ENCODE measurements around the gene ATP9A.
A peak's percentile ranks its signal among the peaks of the same experiment; 100 is the strongest.
"Not testable (repeated sequence)": the region's sequence is repeated elsewhere in the genome, so short reads cannot be mapped to it uniquely, and the experiment has no call there.

The ATP9A gene

GRCh38 chr20:51767867-51768758 is at the start of gene ATP9A:
Gene ATP9A (minus strand): TSS chr20:51768390. CDS start chr20:51768369, 21 bp downstream.
- DNase-seq (ENCODE audit: low read depth), result no peak
- H3K4me3 ChIP-seq (ENCODE audit: low read depth, low read length), result peak within 1 kb of the TSS; percentile 94
- TF ChIP-seq CTCF (IDR thresholded peaks at IDR 0.05; ENCODE audit: control insufficient read depth, extremely low read depth, insufficient read depth), result no peak

- H3K4me3 ChIP-seq (ENCODE audit: low read depth, low read length); DNase-seq (ENCODE audit: low read depth): not testable (repeated sequence)
Observed at GRCh38 chr20:51816856-51817255, 48.7 kb upstream of the ATP9A start.

- no peak for TF ChIP-seq CTCF (IDR thresholded peaks at IDR 0.05; ENCODE audit: control insufficient read depth, extremely low read depth, insufficient read depth)
- no peak for DNase-seq (ENCODE audit: low read depth)
- no peak overlapping the region for H3K4me3 ChIP-seq (ENCODE audit: low read depth, low read length)
Observed at GRCh38 chr20:51815383-51816076, 47.3 kb upstream of the ATP9A start.

- no peak for DNase-seq (ENCODE audit: low read depth)
- TF ChIP-seq CTCF (IDR thresholded peaks at IDR 0.05; ENCODE audit: control insufficient read depth, extremely low read depth, insufficient read depth), result no peak
- H3K4me3 ChIP-seq (ENCODE audit: low read depth, low read length), result no peak overlapping the region
Observed at GRCh38 chr20:51812861-51813260, 44.7 kb upstream of the ATP9A start.

- DNase-seq (ENCODE audit: low read depth), result no peak
- H3K4me3 ChIP-seq (ENCODE audit: low read depth, low read length), result no peak overlapping the region
- no peak for TF ChIP-seq CTCF (IDR thresholded peaks at IDR 0.05; ENCODE audit: control insufficient read depth, extremely low read depth, insufficient read depth)
Observed at GRCh38 chr20:51811514-51812128, 43.4 kb upstream of the ATP9A start.

- H3K4me3 ChIP-seq (ENCODE audit: low read depth, low read length), result no peak overlapping the region
- TF ChIP-seq CTCF (IDR thresholded peaks at IDR 0.05; ENCODE audit: control insufficient read depth, extremely low read depth, insufficient read depth), result no peak
- DNase-seq (ENCODE audit: low read depth), result no peak
Observed at GRCh38 chr20:51811042-51811355, 42.8 kb upstream of the ATP9A start.

Measured in LNCaP clone FGC (cell line).